SK-N-SH (cell line): ENCODE measurements around the gene RAD23A. TPM values are rescaled to one million over a fixed set of nuclear protein-coding genes. Genes with fewer than 3 reads are reported as not detected.
A peak's percentile ranks its signal among the peaks of the same experiment; 100 is the strongest.

Source experiments
- CTCF ChIA-PET: fragments of 300-600, 350-600 bp; formaldehyde crosslinking; extraction: SDS; loops from one replicate; lab custom pipeline; 2021; lab: Yijun Ruan, JAX
- POLR2A ChIA-PET: fragments of 350-600 bp; sonication (Branson Sonifier 250); formaldehyde crosslinking; extraction: SDS; loops from one replicate; lab custom pipeline; 2020; ENCODE audit warnings: antibody characterized with exemption, inconsistent platforms; lab: Yijun Ruan, JAX
- DNase-seq: peaks from one replicate; pipeline ENCODE4 v3.0.0; 2012
- H2AFZ ChIP-seq: fragments of 200-600 bp; sonication (generic); 2 replicates; pipeline ENCODE4 v1.8.1; 2016; ENCODE audit warnings: antibody characterized with exemption, mild to moderate bottlenecking, low read depth
- H3F3A ChIP-seq: fragments of 200-600 bp; sonication (generic); replicated peaks from 2 replicates; pipeline ENCODE3; 2016; ENCODE audit warnings: antibody characterized with exemption, mild to moderate bottlenecking; ENCODE audit not compliant: insufficient read depth
- H3K27ac ChIP-seq, 2 experiments: fragments of 200-500 bp in 1 of 2; fragments of 200-600 bp in 1 of 2; sonication (Bioruptor generic) in 1 of 2; sonication (generic), shearing (Covaris generic) in 1 of 2; 2 replicates each; pipeline versions ENCODE4 v1.5.1 to v1.6.1; 2014 to 2016; ENCODE audit warnings: low read depth in 2 of 2, inconsistent platforms in 1 of 2, low read length in 1 of 2, mild to moderate bottlenecking in 1 of 2, mixed read lengths in 1 of 2
- H3K27me3 ChIP-seq: fragments of 200-600 bp; sonication (generic), shearing (Covaris generic); 2 replicates; pipeline ENCODE4 v1.6.1; 2016; ENCODE audit warnings: mixed run types; ENCODE audit not compliant: insufficient read depth
- H3K36me3 ChIP-seq, 2 experiments: fragments of 200-500 bp in 1 of 2; fragments of 200-600 bp in 1 of 2; sonication (Bioruptor generic) in 1 of 2; sonication (generic) in 1 of 2; replicated peaks in 1 of 2; 2 replicates each; pipeline versions ENCODE3 to v1.5.1; 2014 to 2016; ENCODE audit warnings: low read length in 1 of 2, mild to moderate bottlenecking in 1 of 2; ENCODE audit not compliant: insufficient read depth in 2 of 2, control insufficient read depth in 1 of 2
- H3K4me1 ChIP-seq, 2 experiments: fragments of 200-500 bp in 1 of 2; fragments of 200-600 bp in 1 of 2; sonication (Bioruptor generic) in 1 of 2; sonication (generic), shearing (Covaris generic) in 1 of 2; 2 replicates each; pipeline versions ENCODE4 v1.5.1 to v1.6.1; 2014 to 2016; ENCODE audit warnings: low read depth in 1 of 2, low read length in 1 of 2, mixed run types in 1 of 2; ENCODE audit not compliant: insufficient read depth in 2 of 2, control insufficient read depth in 1 of 2
- H3K4me2 ChIP-seq: fragments of 200-600 bp; sonication (generic), shearing (Covaris generic); 2 replicates; pipeline ENCODE4 v1.6.1; 2017; ENCODE audit warnings: mixed run types
- H3K4me3 ChIP-seq, 2 experiments: fragments of 200-500 bp in 1 of 2; fragments of 200-600 bp in 1 of 2; sonication (Bioruptor generic) in 1 of 2; sonication (generic), shearing (Covaris generic) in 1 of 2; 2 replicates each; pipeline versions ENCODE4 v1.5.1 to v1.8.1; 2014 to 2016; ENCODE audit warnings: low read depth in 2 of 2, inconsistent platforms in 1 of 2, low read length in 1 of 2, mild to moderate bottlenecking in 1 of 2, mixed read lengths in 1 of 2, moderate library complexity in 1 of 2
- H3K79me2 ChIP-seq: fragments of 200-600 bp; sonication (generic); 2 replicates; pipeline ENCODE4 v1.8.1; 2017; ENCODE audit warnings: mild to moderate bottlenecking; ENCODE audit not compliant: insufficient read depth
- H3K9ac ChIP-seq: fragments of 200-600 bp; sonication (generic); 2 replicates; pipeline ENCODE4 v1.6.1; 2017; ENCODE audit warnings: mixed run types
- H3K9me2 ChIP-seq: fragments of 200-600 bp; sonication (generic); 2 replicates; pipeline ENCODE4 v1.6.1; 2017; ENCODE audit warnings: mixed run types
- H3K9me3 ChIP-seq: fragments of 200-600 bp; sonication (generic); 2 replicates; pipeline ENCODE4 v1.6.1; 2017; ENCODE audit warnings: mixed run types, mild to moderate bottlenecking, moderate library complexity
- H4K20me1 ChIP-seq: fragments of 200-600 bp; sonication (generic); 2 replicates; pipeline ENCODE4 v1.6.1; 2017; ENCODE audit warnings: mild to moderate bottlenecking, mixed run types; ENCODE audit not compliant: insufficient read depth
- ELF1 ChIP-seq: IDR thresholded peaks from 2 replicates; pipeline ENCODE4 v1.4.0; 2012
- EP300 ChIP-seq, 2 experiments: IDR thresholded peaks; 2 replicates each; pipeline versions ENCODE4 v1.4.0 to v1.6.1; 2012; ENCODE audit warnings: borderline replicate concordance in 1 of 2, low read depth in 1 of 2, low read length in 1 of 2
- FOSL2 ChIP-seq: IDR thresholded peaks from 2 replicates; pipeline ENCODE4 v1.4.0; 2012; ENCODE audit warnings: low read depth, mild to moderate bottlenecking, moderate library complexity, borderline replicate concordance
- FOXJ3 ChIP-seq: sonication (generic); formaldehyde crosslinking; IDR thresholded peaks from 2 replicates; pipeline ENCODE4 v1.5.1; 2020; ENCODE audit warnings: mild to moderate bottlenecking, missing genetic modification reagents
- GATA2 ChIP-seq: sonication (generic); formaldehyde crosslinking; IDR thresholded peaks from 2 replicates; pipeline ENCODE4 v1.5.0; 2020; ENCODE audit warnings: mild to moderate bottlenecking, missing genetic modification reagents
- IRF3 ChIP-seq: fragments of 150-350 bp; IDR thresholded peaks from 2 replicates; pipeline ENCODE4 v1.6.1; 2016; ENCODE audit warnings: mild to moderate bottlenecking, low read depth, low read length
- JUND ChIP-seq: IDR thresholded peaks from 2 replicates; pipeline ENCODE4 v1.4.0; 2012
- MAX ChIP-seq: IDR thresholded peaks from 2 replicates; pipeline ENCODE4 v1.4.0; 2012; ENCODE audit warnings: low read depth
- MEF2A ChIP-seq: IDR thresholded peaks from 2 replicates; pipeline ENCODE4 v1.4.0; 2012; ENCODE audit warnings: low read depth, borderline replicate concordance
- NFIC ChIP-seq: IDR thresholded peaks from 2 replicates; pipeline ENCODE4 v1.4.0; 2012; ENCODE audit warnings: borderline replicate concordance
- RAD21 ChIP-seq: IDR thresholded peaks from 2 replicates; pipeline ENCODE4 v1.6.1; 2012; ENCODE audit warnings: mild to moderate bottlenecking, low read length
- REST ChIP-seq: IDR thresholded peaks from 2 replicates; pipeline ENCODE4 v1.6.1; 2012; ENCODE audit warnings: mild to moderate bottlenecking, low read depth, low read length, moderate library complexity
- RXRA ChIP-seq: IDR thresholded peaks from 2 replicates; pipeline ENCODE4 v1.4.0; 2012; ENCODE audit warnings: low read depth, mild to moderate bottlenecking, borderline replicate concordance
- SIN3A ChIP-seq: IDR thresholded peaks from 2 replicates; pipeline ENCODE4 v1.6.1; 2012; ENCODE audit warnings: low read depth, mild to moderate bottlenecking, low read length, moderate library complexity, borderline replicate concordance
- SMC3 ChIP-seq: IDR thresholded peaks from 2 replicates; pipeline ENCODE4 v1.6.1; 2012; ENCODE audit warnings: low read depth, low read length, improper control_type of control experiment
- USF2 ChIP-seq: fragments of 150-350 bp; IDR thresholded peaks from 2 replicates; pipeline ENCODE4 v1.6.1; 2017; ENCODE audit warnings: antibody characterized with exemption, low read length, low read depth, borderline replicate concordance
- ZBTB33 ChIP-seq: IDR thresholded peaks from 2 replicates; pipeline ENCODE4 v1.4.0; 2012; ENCODE audit warnings: low read depth, borderline replicate concordance
- WGBS: methylation state at CpG from one replicate; pipeline ENCODE4 v1.1.6; 2017; ENCODE audit warnings: low lambda C conversion rate; 5-methylcytosine and 5-hydroxymethylcytosine counted together
- polyA plus RNA-seq, 3 experiments: library from polyadenylated mRNA; depleted of rRNA; stranded (reverse); fragments of >200 nt; gene quantifications; 2 replicates each; pipeline ENCODE4 v1.2.3, GENCODE V29; 2012

The RAD23A gene
- polyA plus RNA-seq, 1 of the 3 experiments (the other 2 are of a cell fraction): 116 TPM

GRCh38 chr19:12944104-12944674, 1.5 kb upstream of the RAD23A start:
- H3K27ac ChIP-seq: peak overlapping the region in 1 of 2 experiments; percentile 87; a peak in 3 of 4 replicates
- H3K79me2 ChIP-seq: peaks cover 73% of the 10 kb centered on the region
- H3K4me3 ChIP-seq: no peak overlapping the region
- TF ChIP-seq IRF3 (no peak), NFIC (no peak), GATA2 (CRISPR knock-in tag) (no peak), EP300 (IDR thresholded peaks at IDR 0.05; ENCODE audit: borderline replicate concordance in 1 of 2, low read depth in 1 of 2, low read length in 1 of 2) (no peak)
- TF ChIP-seq, all 33 proteins: peak for 0
- Histone ChIP-seq H3K9ac (no peak overlapping the region), H3K36me3 (peaks cover 54 to 71% of the 10 kb centered on the region in 2 experiments), H3K4me1 (peaks cover 13 to 37% of the 10 kb centered on the region in 2 experiments; a peak in 3 of 4 replicates), H4K20me1 (peaks cover 29% of the 10 kb centered on the region), H2AFZ (no peak overlapping the region), H3K9me3 (no peaks in the 10 kb centered on the region), H3F3A (peaks cover 56% of the 10 kb centered on the region), H3K9me2 (no peaks in the 10 kb centered on the region), H3K27me3 (no peaks in the 10 kb centered on the region), H3K4me2 (no peak overlapping the region)
- ChIA-PET CTCF (interaction anchor here (1.3 kb wide), 1 partner anchor 21 kb away, joined by 7 read pairs; no protein-coding TSS in a partner anchor), POLR2A (interaction anchor here (0.6 to 1.5 kb wide), 3 partner anchors 10 to 53 kb away, joined by 3 to 6 read pairs (median 3); partner anchors contain the start of genes FARSA and GCDH)
- DNase-seq: no peak
- 77% methylated on average over 2 of the region's 2 CpGs for WGBS

GRCh38 chr19:12946092-12946721, 545 bp downstream of the RAD23A start:
- H3K9ac ChIP-seq: peak overlapping the region; percentile 90
- peak overlapping the region; percentile 87 to 92 for H3K27ac ChIP-seq
- peaks cover 64% of the 10 kb centered on the region for H3K79me2 ChIP-seq
- H3K36me3 ChIP-seq: peaks cover 46 to 62% of the 10 kb centered on the region in 2 experiments
- H3K9me2 ChIP-seq: no peaks in the 10 kb centered on the region
- POLR2A ChIA-PET: interaction anchor here (0.6 to 1.5 kb wide), 8 partner anchors 8 to 223 kb away, joined by 3 to 13 read pairs (median 4); partner anchors contain the start of genes CALR, FARSA and GCDH
- no peaks in the 10 kb centered on the region for H3K9me3 ChIP-seq
- H2AFZ ChIP-seq: no peak overlapping the region
- H3K4me3 ChIP-seq: peak overlapping the region; percentile 66 to 73
- WGBS: 1% methylated on average over 15 of the region's 40 CpGs
- H3K4me1 ChIP-seq: peaks cover 0 to 19% of the 10 kb centered on the region in 2 experiments; a peak in 2 of 4 replicates
- H3K27me3 ChIP-seq: no peaks in the 10 kb centered on the region
- CTCF ChIA-PET: interaction anchor here (0.9 kb wide), 1 partner anchor 19 kb away, joined by 6 read pairs; no protein-coding TSS in a partner anchor
- H3F3A ChIP-seq: peaks cover 53% of the 10 kb centered on the region
- H4K20me1 ChIP-seq: peaks cover 10% of the 10 kb centered on the region
- peak overlapping the region; percentile 89 for H3K4me2 ChIP-seq
- DNase-seq: peak; percentile 85
- TF ChIP-seq GATA2 (CRISPR knock-in tag) (no peak), USF2 (no peak), ELF1 (no peak), MEF2A (no peak), MAX (0 out of 2 replicates have a peak, but pooled peaks have one; percentile 14), JUND (no peak), REST (no peak), SMC3 (no peak), FOSL2 (no peak), ZBTB33 (peak; percentile 77; the same call in 1 of the 2 replicates), RAD21 (no peak), SIN3A (peak; percentile 81; the same call in 1 of the 2 replicates), RXRA (no peak), FOXJ3 (CRISPR knock-in tag) (no peak)
